Cerebellar cortex (tissue), 1 donor: ENCODE results near the gene PPP1R12C.

ENCODE experiments used
- DNase-seq: peaks from one replicate; pipeline ENCODE4 v3.0.0-alpha.2; 2015; ENCODE audit warnings: low spot score

PPP1R12C gene

DNA sequence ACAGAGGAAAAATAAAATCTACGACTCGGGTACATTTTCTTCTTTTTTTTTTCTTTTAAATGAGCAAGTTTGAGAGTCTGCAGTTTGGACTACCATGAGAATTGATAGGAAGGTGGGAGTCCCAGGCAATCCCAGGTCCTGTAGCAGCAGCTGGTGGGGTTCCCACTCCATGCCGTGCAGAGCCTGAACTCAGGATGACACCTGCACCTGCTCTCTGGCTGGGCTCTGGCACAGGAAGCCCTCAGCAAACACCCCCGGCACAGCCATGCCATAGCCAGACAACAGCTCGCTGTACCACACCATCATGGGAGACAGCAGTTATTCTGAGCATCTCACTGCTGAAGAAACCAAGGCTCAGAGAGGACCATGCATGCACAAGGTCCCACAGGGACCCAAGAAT lies 73.2 kb downstream of the PPP1R12C start:
- no peak for DNase-seq

DNA sequence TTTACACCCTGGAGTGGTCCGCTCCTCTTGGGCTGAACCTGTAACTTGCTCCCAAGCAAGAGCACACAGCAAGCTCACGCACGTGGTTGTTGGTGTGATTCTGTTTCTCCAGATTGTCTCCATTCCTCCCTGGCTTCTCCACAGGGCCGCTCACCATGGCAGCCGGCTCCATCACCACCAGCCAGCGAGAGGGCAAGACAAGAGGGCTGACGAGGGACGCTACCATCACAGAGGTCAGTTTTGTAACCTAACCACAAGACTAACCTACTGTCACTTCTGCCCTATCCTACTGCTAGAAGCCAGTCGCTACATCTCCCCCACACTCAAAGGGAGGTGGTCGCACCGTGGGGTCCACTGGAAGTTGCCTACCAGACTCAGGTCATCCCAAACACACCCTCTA lies 74.7 kb downstream of the PPP1R12C start:
- DNase-seq: no peak

DNA sequence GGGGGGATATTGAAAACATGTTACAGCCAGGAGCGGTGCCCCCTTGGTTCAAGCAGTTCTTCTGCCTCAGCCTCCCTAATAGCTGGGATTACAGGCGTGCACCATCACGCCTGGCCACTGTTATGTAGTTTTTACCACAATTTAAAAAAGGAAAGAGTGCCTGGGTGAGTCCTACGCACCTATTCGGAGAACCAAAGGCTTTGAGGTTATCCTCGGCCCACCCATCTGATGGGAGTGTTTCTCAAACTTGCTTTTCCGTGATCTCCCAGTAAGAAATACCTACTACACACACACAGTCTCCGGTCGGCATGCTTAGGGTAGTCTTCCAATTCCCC lies 75.1 kb downstream of the PPP1R12C start:
- DNase-seq: no peak

DNA sequence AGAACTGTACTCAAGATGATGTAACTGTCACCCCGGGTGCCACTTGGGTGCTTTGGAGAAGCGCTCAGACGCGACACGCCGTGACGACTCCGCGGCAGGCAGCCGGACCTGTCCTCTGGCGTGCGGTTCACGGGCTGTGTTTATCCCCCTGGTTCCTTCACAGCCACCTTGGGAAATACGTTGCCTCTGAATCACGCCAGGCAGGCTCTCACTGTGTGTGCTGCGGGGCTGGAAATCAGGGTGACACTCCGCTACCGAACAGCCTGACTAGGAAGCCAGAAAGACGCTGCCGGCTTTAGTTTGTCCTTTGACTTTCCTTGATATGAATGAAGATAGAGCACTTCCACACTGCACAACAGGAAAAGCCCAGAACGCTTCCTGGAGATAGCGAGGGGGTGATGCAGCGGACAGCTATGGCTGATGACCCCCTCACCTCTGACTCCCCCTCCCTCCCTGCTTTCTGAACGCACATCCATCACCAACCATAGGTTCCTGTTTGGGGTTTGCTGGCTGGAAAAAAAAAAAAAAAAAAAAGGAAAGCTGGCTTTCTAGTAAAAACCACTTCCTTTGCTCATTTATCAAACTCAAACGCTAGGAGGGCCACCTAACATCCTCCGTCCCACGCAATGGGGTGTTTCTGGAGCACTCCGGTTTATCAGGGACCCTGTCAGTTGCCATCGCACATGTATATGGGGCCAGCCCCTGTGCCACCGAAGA lies 75.7 kb downstream of the PPP1R12C start:
- no peak for DNase-seq

DNA sequence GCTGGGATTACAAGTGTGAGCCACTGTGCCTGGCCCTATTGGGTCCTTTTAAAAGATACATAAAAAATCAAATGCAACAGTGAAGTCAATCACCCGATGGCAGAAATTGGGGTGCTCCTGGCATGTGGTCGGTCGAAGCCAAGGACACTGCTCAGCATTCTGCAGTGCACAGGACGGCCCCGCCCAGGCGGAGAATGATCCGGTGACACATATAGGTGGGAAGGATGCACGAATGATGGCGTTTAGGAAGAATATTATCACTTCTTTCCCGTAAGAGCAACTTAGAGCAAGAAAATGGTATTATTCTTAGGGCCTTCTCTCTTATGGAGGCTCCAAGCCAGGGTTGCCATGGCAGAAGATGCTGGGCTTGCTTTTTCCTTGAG lies 76.2 kb downstream of the PPP1R12C start:
- no peak for DNase-seq
